Measurements from ENCODE around the gene FBXO41.

DNA sequence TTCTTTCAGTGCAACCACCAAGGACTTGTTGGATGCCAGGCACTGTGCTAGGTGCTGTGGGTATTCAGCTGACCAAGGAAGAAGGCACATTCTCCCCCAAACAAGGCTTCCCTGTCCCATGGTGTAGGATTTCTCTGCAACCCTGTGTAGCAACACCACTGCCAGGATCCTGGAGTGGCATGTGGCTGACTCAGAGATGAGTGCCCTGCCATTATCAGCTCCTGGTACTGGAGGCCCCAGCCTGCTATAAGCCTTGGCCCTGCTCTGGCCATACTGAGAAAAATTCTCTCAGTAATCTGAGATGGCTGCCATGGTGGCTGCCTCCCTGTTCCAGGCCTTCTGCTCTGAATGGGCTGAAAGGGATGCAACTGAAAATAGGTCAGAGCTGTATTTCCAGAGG, 66.0 kb downstream of the FBXO41 start:
- TF ChIP-seq GLIS3 (CRISPR knock-in tag; IDR thresholded peaks at IDR 0.05) (no peak), ZNF565 (CRISPR knock-in tag; conservative IDR thresholded peaks at IDR 0.05; ENCODE audit: low read depth) (no peak), ZFP3 (CRISPR knock-in tag; IDR thresholded peaks at IDR 0.05) (no peak), TCF4 (CRISPR knock-in tag; IDR thresholded peaks at IDR 0.05; ENCODE audit: borderline replicate concordance) (no peak)
